Activated CD8-positive, alpha-beta memory T cell treated with anti-CD3 and anti-CD28 coated beads, Interleukin-2, amount 50 U/mL, for 4 hours (primary cell): ENCODE results near the gene SLC24A3.

Experiments
- DNase-seq: peaks from one replicate; pipeline ENCODE4 v3.0.0-alpha.2; 2020

Gene SLC24A3

GRCh38 chr20:19212469-19212815, at the start of gene SLC24A3:
SLC24A3 (plus strand) TSS chr20:19212642.
- no peak for DNase-seq

- no peak for DNase-seq
Measured at GRCh38 chr20:19170148-19170547, 42.3 kb upstream of the SLC24A3 start.

DNA sequence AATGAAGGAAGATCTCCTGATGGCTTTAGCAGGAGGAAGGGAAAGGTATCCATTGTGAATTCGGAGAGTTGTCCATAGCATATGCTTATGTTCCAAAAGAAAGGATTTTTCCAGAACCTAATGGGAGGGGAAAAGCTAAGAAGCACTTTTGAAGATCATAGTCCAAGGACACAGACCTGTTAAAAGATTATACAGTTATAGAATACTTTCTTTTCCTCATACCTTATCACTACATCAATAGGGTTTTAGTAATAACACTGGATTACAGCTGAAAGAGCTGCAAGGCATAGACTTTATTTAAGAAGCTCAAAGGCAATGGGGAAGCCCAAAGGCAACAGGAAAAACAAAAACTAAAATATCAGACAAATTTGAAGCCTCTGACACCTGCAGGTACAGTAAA, 39.8 kb upstream of the SLC24A3 start:
- DNase-seq: no peak

DNA sequence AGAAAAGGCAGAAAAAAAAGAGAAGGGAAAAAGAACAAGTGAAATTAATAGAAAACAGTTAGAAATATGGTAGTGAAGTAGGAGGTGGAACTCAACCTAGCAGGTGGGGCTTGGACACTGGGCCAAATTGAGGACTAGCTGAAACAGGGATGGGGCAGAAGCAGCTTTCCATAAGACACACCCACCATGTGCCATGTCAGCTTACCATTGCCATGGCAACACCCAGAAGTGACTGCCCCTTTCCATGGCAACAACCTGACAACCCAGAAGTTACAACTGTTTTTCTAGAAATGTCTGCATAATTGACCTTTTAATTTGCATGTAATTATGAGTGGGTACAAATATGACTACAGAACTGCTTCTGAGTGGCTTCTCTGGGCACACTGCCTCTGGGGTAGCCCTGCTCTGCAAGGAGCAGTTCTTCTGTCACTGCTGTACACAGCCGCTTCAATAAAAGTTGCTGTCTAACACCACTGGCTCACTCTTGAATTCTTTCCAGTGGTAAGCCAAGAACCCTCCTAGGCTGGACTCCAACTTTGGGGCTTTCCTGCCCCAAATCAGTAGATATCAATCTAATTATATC, 35.9 kb upstream of the SLC24A3 start:
- no peak for DNase-seq

- no peak for DNase-seq
Measured at GRCh38 chr20:19181552-19181951, 30.9 kb upstream of the SLC24A3 start.

DNA sequence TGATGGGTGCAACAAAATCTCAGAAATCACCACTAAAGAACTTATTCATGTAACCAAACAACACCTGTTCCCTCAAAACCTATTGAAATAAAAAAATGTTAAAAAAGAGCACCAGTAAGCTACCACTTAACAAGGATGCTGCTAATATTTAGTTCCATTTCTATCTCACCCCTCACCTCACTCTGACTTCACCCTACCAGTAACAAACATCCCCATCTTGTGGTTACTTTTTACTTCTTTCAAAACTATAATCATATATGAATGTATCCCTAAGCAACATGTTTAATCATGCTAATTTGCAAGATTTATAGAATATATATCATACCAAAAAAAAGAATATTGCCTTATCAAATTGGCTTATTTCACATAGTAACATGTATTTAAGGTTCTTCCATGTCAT, 27.4 kb upstream of the SLC24A3 start:
- no peak for DNase-seq

DNA sequence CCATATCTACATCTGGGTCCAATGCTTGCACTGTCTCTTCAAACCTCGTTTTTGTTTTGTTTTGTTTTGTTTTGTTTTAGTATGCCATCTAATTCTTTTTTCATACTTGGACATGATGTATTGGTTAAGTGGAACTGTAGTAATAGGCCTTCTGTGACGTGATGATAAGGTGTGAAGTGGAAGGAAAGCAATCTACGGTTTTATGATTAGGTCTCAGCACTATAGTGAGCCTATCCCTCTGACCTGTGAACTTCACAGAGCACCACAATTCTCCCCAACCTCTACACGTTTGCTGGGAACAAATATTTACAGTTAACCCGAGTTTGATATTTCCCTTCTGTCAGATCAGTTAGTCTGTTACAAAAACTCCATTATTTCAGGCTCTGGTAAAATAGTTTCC, 19.1 kb upstream of the SLC24A3 start:
- DNase-seq: no peak

DNA sequence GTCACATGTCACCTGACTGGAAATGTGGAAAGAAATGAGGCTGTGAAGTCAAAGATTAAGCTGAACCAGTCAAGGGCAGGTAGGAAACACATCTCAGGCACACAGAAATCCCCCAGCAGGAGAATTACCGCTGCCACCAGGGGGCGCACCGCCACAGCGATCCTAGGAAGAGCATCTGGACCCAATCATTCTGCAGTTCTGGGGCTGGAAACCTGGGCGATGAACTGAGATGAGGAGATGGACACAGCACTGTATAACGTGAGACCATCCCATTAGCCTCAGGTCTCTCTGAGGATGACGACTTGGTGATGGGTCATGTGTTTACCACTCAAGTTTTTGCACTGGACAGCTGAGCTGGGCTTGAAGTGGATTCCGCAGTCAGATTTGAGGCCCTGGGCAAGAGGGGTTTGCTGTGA, 6.5 kb upstream of the SLC24A3 start:
- peak; percentile 68 for DNase-seq

DNA sequence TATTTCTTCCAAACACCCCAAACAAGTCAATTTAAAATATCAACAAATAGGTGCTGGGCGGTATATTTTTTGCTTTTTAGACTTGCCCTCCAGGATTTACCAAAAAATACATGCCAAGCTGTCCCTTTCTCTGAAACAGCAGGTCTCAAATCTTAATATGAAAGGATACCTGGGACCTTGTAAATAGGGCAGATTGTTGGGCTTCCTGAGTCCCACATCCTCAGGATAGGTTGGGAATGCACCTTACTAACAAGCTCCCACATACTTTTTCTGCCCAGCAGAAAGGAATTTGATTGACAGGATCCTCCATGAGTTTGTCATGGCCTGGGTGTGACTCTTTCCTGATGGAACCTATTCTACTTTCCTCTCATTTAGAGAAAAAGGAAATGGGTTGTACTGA, 4.9 kb upstream of the SLC24A3 start:
- DNase-seq: no peak

DNA sequence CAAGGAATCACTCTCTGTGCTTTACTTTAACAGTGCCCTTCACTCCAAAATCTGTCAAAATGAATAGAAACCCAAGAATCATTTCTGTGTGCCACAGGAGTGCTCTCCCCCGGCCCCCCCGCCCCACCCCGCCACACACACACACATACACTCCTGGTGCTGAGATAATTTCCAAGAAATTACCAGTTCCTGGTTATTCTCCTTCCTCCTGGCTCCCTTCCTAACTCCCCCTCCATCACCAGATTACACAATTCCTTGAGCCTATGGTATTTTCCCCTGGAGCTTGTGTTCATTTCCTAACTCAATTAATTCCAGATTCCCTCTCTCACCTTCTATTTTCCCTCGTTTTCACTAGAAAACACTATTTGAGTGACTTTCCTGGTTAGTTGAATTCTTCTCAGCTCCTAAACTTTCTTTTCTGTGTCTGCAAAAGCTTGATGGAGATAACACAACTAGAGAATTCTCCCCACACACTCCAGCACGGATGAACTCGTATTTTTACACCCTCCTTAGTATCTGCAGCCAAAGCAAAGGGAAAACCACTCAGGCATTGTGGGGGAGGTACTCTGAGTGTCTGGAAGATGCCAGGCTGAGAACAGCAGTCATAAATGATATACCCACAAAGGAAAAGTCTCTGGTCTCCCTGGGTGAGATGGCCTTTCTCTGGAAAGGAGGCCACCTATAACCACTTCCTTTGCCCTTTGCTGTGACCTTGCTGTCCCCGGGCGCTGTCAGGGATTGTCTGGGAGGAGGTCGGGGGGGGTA, 1.9 kb upstream of the SLC24A3 start:
- no peak for DNase-seq

DNA sequence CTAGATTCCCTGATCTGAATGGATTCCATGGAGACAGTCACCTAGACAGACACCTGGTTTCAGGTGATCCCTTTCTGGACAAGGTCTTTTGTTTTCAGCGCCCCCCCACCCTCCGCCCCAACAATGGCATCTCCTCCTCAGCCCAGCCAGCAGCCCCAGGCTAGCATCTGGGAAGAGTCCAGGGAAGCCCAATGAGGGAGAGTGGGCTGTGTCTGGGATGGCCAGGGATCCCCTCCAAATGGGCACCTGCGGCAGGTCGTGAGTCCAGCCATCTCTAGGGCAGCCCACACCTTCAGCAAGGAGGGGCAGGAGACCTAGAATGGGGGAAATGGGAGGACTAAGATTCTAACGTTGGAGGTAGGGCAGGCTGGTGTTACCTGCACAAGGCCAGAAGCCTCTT, 1.2 kb upstream of the SLC24A3 start:
- no peak for DNase-seq

- DNase-seq: no peak
Measured at GRCh38 chr20:19211661-19212468, 577 bp upstream of the SLC24A3 start.

DNA sequence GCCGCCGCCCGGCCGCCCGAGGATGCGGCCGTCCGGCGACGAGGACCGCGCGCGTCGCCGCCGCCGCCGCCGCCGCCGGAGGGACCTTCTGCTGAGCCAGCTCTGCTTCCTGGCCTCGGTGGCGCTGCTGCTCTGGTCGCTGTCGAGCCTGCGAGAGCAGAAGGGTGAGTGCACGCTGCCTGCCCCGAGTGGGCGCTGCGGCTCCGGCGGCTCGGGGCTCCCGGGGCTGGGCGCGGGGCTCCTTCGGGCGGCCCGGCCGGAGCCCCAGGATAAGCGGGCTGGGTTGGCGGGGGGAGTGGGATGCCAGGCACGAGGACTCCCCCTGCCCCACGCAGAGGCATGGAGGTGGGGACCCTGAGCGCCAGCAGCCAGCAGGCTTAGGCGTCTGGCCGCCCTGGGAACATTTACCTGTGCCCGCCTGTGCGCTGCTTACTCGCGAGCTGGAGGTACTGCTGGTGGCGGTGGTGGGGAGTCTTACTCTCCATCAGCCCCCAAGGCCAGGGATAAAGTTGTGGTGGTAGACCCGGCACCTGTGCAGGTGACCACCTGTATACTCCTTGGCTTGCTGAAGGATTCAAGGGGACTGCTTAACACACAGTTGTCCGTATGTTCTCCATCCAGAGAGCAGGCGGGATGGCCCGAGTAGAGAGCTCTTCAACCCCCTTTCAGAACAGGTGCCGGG, 520 bp downstream of the SLC24A3 start:
- DNase-seq: no peak

GRCh38 chr20:19213946-19214490, 1.6 kb downstream of the SLC24A3 start:
- DNase-seq: no peak

GRCh38 chr20:19218411-19218810, 6.0 kb downstream of the SLC24A3 start:
- DNase-seq: no peak

GRCh38 chr20:19222520-19223040, 10.1 kb downstream of the SLC24A3 start:
- DNase-seq: no peak

DNA sequence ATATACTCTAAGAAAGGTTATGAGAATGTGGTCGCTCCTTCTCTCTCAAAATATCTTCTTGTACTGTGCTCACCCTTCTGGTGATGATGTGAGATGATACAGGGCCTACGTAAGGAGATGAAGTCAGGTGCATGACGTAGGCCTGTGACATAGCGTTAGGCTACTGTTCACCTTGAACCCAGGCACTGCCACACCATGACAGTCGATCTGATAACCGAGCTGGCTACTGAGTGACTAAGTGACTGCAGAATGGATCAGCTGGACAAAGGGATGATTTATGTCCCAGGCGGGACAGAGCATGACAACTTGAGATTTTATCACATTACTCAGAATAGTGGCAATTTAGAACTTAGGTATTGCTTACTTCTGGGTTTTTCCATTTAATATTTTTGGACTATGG, 11.2 kb downstream of the SLC24A3 start:
- no peak for DNase-seq

DNA sequence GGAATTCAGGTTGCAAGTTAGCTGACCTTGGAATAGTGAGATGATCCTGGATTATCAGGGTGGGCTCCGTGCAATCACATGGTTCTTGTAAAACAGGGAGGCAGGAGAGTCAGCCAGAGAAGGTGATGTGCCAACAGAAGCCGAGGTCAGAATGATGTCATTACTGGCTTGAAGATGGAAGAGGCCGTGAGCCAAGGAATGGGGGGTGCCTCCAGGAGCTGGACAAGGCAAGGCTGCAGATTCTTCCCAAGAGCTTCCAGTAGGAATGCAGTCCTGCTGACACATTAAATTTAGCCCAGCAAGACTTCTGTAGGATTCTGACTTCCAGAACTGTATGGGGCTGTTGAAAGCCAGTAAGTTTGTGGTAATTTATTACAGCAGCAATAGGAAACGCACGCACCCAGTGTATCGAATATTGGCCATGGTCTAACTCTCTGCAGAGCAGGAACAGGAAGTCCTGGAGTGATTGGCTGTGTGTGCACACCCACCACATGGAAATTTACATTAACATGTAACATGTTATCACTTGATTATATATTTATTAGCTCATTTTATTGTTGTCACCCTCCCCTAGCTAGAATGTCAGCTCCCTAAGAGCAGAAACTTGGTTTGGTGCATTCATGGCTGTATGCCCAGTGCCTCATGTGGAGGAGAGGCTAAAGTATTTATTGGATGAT, 19.1 kb downstream of the SLC24A3 start:
- no peak for DNase-seq

- DNase-seq: no peak
Measured at GRCh38 chr20:19232997-19233794, 20.8 kb downstream of the SLC24A3 start.

DNA sequence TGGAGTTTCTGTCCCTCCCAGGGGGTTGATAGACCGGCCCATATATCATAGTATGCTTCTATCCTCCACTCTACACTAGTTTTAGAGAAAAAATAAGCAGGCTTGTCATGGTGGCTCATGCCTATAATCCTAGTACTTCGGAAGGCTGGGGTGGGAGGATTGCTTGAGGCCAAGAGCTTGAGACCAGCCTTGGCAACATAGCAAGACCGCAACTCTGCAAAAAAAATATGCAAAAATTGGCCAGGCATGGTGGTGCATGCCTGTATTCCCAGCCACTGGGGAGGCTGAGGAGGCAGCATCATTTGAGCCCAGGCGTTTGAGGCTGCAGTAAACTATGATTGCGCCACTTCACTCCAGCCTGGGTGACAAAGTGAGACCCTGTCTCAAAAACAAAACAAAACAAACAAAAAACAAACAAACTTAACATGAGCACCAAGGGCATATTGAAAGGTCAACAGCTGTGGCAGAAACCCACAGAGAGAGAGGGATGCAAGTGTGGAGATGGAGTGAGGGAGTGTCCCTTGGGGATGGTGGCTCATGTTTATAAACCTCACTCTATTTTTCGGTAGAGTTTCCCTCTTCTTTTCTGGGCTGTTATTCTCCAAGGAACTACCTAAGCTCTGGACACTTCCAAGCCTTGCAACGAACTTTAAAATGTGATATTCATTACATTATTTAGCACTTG, 24.1 kb downstream of the SLC24A3 start:
- no peak for DNase-seq

DNA sequence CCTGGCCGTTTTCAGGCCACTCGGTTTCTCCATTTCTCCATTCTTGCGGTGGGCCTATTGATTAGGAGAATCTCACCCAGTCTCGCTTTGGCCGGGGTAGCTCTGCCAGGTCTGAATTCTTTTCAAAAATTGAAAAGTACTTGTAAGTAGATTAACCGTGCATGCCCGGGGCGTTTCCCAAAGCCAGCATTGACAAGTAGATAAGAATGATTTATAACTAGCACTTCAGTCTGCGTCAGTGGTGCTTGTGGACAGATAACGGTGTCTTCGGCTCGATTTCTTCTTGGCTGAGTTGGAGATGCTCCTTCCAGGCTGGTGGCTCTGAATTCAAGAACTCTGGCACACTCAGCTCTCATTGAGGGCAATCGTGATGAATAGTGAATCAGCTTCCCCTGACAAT, 29.0 kb downstream of the SLC24A3 start:
- DNase-seq: no peak
